Body of pancreas (tissue), 4 donors: Measurements from ENCODE around the gene SYNGR3.

Source experiments
- CTCF ChIP-seq, 7 experiments: fragments of 450-650 bp in 4 of 7; fragments of 200-600 bp in 3 of 7; sonication (generic) in 3 of 7; IDR thresholded peaks; one replicate each; pipeline ENCODE4 v1.5.1; 2016 to 2019; ENCODE audit warnings: antibody characterized with exemption in 7 of 7
- POLR2A ChIP-seq, 3 donors: fragments of 450-650 bp; IDR thresholded peaks; one replicate each; pipeline ENCODE4 v1.6.1; 2016; ENCODE audit warnings: antibody characterized with exemption in 3 of 3, mild to moderate bottlenecking in 2 of 3

- no peak for TF ChIP-seq CTCF (IDR thresholded peaks at IDR 0.05)
- no peak for TF ChIP-seq POLR2A (IDR thresholded peaks at IDR 0.05)
These were observed 35.5 kb downstream of the SYNGR3 start for GRCh38 chr16:2025251-2025650.
